IMR-90 (cell line): ENCODE data around the gene SLAMF7. TPM values are rescaled to one million over a fixed set of nuclear protein-coding genes. Genes with fewer than 3 reads are reported as not detected.

ENCODE experiments used
- ATAC-seq: fragments of 200-7000 bp; cut with Tn5 transposase; 2 replicates; pipeline ENCODE4 v1.9.1; 2020; ENCODE audit warnings: low read depth, mild to moderate bottlenecking, moderate library complexity
- BruUV-seq: library from RNA; stranded (reverse); fragments of 400-500 nt; replicated peaks from 2 replicates; lab custom pipeline; 2021; lab: Mats Ljungman, UMichigan
- CTCF ChIA-PET: fragments of 300-600 bp; formaldehyde crosslinking; extraction: SDS; loops from one replicate; lab custom pipeline; 2021; ENCODE audit warnings: antibody characterized with exemption; lab: Yijun Ruan, JAX
- POLR2A ChIA-PET: fragments of 300-600 bp; sonication (Branson Sonifier 250); formaldehyde crosslinking; loops from one replicate; lab custom pipeline; 2022; ENCODE audit warnings: antibody characterized with exemption; ENCODE audit not compliant: unreplicated experiment; lab: Charles Lee
- DNase-seq: peaks from one replicate; pipeline ENCODE4 v3.0.0; 2013
- H2AFZ ChIP-seq: replicated peaks from 2 replicates; pipeline ENCODE3; 2013; ENCODE audit warnings: low read length, mild to moderate bottlenecking; ENCODE audit not compliant: poor library complexity
- H2AK5ac ChIP-seq: 2 replicates; pipeline ENCODE4 v1.6.1; 2013; ENCODE audit warnings: low read depth, low read length, inconsistent platforms
- H2AK9ac ChIP-seq: replicated peaks from 2 replicates; pipeline ENCODE3; 2013; ENCODE audit warnings: mild to moderate bottlenecking, low read depth, low read length, moderate library complexity; ENCODE audit not compliant: poor library complexity
- H2BK120ac ChIP-seq: 2 replicates; pipeline ENCODE4 v1.6.1; 2013; ENCODE audit warnings: low read depth, low read length, inconsistent platforms
- H2BK15ac ChIP-seq: 3 replicates; pipeline ENCODE4 v1.6.1; 2013; ENCODE audit warnings: low read depth, low read length, inconsistent platforms
- H2BK20ac ChIP-seq: 2 replicates; pipeline ENCODE4 v1.6.1; 2013; ENCODE audit warnings: low read depth, mild to moderate bottlenecking, inconsistent platforms, low read length, moderate library complexity
- H2BK5ac ChIP-seq: 2 replicates; pipeline ENCODE4 v1.6.1; 2013; ENCODE audit warnings: mild to moderate bottlenecking, low read depth, low read length, inconsistent platforms; ENCODE audit not compliant: poor library complexity, severe bottlenecking
- H3K14ac ChIP-seq: replicated peaks from 2 replicates; pipeline ENCODE4 v1.6.1; 2013; ENCODE audit warnings: low read depth, low read length, inconsistent platforms
- H3K18ac ChIP-seq: 2 replicates; pipeline ENCODE4 v1.6.1; 2013; ENCODE audit warnings: low read depth, low read length, control low read depth
- H3K23ac ChIP-seq: 2 replicates; pipeline ENCODE4 v1.6.1; 2013; ENCODE audit warnings: low read depth, low read length, inconsistent platforms
- H3K27ac ChIP-seq: 2 replicates; pipeline ENCODE4 v1.5.1; 2013; ENCODE audit warnings: mild to moderate bottlenecking, control low read depth, low read length; ENCODE audit not compliant: insufficient read depth
- H3K27me3 ChIP-seq: 2 replicates; pipeline ENCODE4 v1.6.1; 2013; ENCODE audit warnings: low read length; ENCODE audit not compliant: control insufficient read depth, insufficient read depth
- H3K36me3 ChIP-seq: 2 replicates; pipeline ENCODE4 v1.6.1; 2013; ENCODE audit warnings: low read length, mixed read lengths; ENCODE audit not compliant: control insufficient read depth, insufficient read depth
- H3K4ac ChIP-seq: 2 replicates; pipeline ENCODE4 v1.6.1; 2013; ENCODE audit warnings: low read depth, low read length, inconsistent platforms
- H3K4me1 ChIP-seq: 2 replicates; pipeline ENCODE4 v1.6.1; 2013; ENCODE audit warnings: low read length, mixed read lengths; ENCODE audit not compliant: control insufficient read depth, insufficient read depth
- H3K4me2 ChIP-seq: 2 replicates; pipeline ENCODE4 v1.6.1; 2013; ENCODE audit warnings: low read depth, mild to moderate bottlenecking, control low read depth, low read length, moderate library complexity
- H3K4me3 ChIP-seq: 2 replicates; pipeline ENCODE4 v1.5.1; 2013; ENCODE audit warnings: low read depth, mild to moderate bottlenecking, control low read depth, low read length, moderate library complexity; ENCODE audit not compliant: insufficient read depth
- H3K56ac ChIP-seq: 2 replicates; pipeline ENCODE4 v1.6.1; 2013; ENCODE audit warnings: low read length, inconsistent platforms; ENCODE audit not compliant: insufficient read depth; ENCODE audit errors: extremely low read depth
- H3K79me1 ChIP-seq, 2 experiments: 2 replicates each; pipeline ENCODE4 v1.6.1; 2013; ENCODE audit warnings: low read length in 2 of 2, inconsistent platforms in 1 of 2, low read depth in 1 of 2
- H3K9ac ChIP-seq: 2 replicates; pipeline ENCODE4 v1.6.1; 2013; ENCODE audit warnings: low read depth, low read length, control low read depth
- H3K9me1 ChIP-seq: 2 replicates; pipeline ENCODE4 v1.6.1; 2013; ENCODE audit warnings: low read length, inconsistent platforms; ENCODE audit not compliant: insufficient read depth
- H3K9me3 ChIP-seq: 2 replicates; pipeline ENCODE4 v1.6.1; 2013; ENCODE audit warnings: low read length; ENCODE audit not compliant: control insufficient read depth, insufficient read depth
- H4K20me1 ChIP-seq: 2 replicates; pipeline ENCODE4 v1.6.1; 2013; ENCODE audit warnings: low read length, inconsistent platforms; ENCODE audit not compliant: insufficient read depth
- H4K5ac ChIP-seq: 2 replicates; pipeline ENCODE4 v1.6.1; 2013; ENCODE audit warnings: mild to moderate bottlenecking, low read depth, low read length, control low read depth
- H4K8ac ChIP-seq, 2 experiments: 2 replicates each; pipeline ENCODE4 v1.6.1; 2013; ENCODE audit warnings: low read depth in 2 of 2, low read length in 2 of 2, control low read depth in 1 of 2, inconsistent platforms in 1 of 2
- H4K91ac ChIP-seq: 2 replicates; pipeline ENCODE4 v1.6.1; 2013; ENCODE audit warnings: low read depth, low read length, inconsistent platforms; ENCODE audit not compliant: insufficient read depth
- BHLHE40 ChIP-seq: fragments of 150-350 bp; IDR thresholded peaks from 2 replicates; pipeline ENCODE4 v1.6.1; 2016; ENCODE audit warnings: mild to moderate bottlenecking, low read depth, low read length
- CEBPB ChIP-seq: IDR thresholded peaks from 2 replicates; pipeline ENCODE4 v1.6.1; 2012; ENCODE audit warnings: low read depth, low read length, improper control_type of control experiment
- CHD1 ChIP-seq: IDR thresholded peaks from 2 replicates; pipeline ENCODE4 v1.6.1; 2012; ENCODE audit warnings: low read depth, low read length, improper control_type of control experiment
- CTCF ChIP-seq: conservative IDR thresholded peaks from 2 replicates; pipeline ENCODE4 v1.5.1; 2012; ENCODE audit warnings: mild to moderate bottlenecking, low read depth, low read length, improper control_type of control experiment
- ELK1 ChIP-seq: fragments of 150-350 bp; IDR thresholded peaks from 2 replicates; pipeline ENCODE4 v1.6.1; 2016; ENCODE audit warnings: low read depth, mild to moderate bottlenecking, low read length, moderate library complexity, borderline replicate concordance
- FOS ChIP-seq: fragments of 150-350 bp; IDR thresholded peaks from 2 replicates; pipeline ENCODE4 v1.6.1; 2016; ENCODE audit warnings: low read depth, low read length
- MAFK ChIP-seq: IDR thresholded peaks from 2 replicates; pipeline ENCODE4 v1.6.1; 2012; ENCODE audit warnings: low read depth, low read length, improper control_type of control experiment
- MAZ ChIP-seq: IDR thresholded peaks from 2 replicates; pipeline ENCODE4 v1.6.1; 2012; ENCODE audit warnings: low read depth, mild to moderate bottlenecking, low read length, improper control_type of control experiment, moderate library complexity, borderline replicate concordance
- MXI1 ChIP-seq: IDR thresholded peaks from 2 replicates; pipeline ENCODE4 v1.6.1; 2012; ENCODE audit warnings: low read depth, mild to moderate bottlenecking, low read length, moderate library complexity, borderline replicate concordance
- NFE2L2 ChIP-seq: fragments of 150-350 bp; IDR thresholded peaks from 2 replicates; pipeline ENCODE4 v1.6.1; 2016; ENCODE audit warnings: low read depth, mild to moderate bottlenecking, low read length
- POLR2A ChIP-seq: IDR thresholded peaks from 2 replicates; pipeline ENCODE4 v1.6.1; 2012; ENCODE audit warnings: mild to moderate bottlenecking, low read depth, low read length
- RAD21 ChIP-seq: IDR thresholded peaks from 2 replicates; pipeline ENCODE4 v1.6.1; 2012; ENCODE audit warnings: low read length, improper control_type of control experiment
- RCOR1 ChIP-seq: IDR thresholded peaks from 2 replicates; pipeline ENCODE4 v1.6.1; 2012; ENCODE audit warnings: mild to moderate bottlenecking, low read length, improper control_type of control experiment; ENCODE audit not compliant: insufficient replicate concordance
- SMC3 ChIP-seq: fragments of 150-350 bp; IDR thresholded peaks from 2 replicates; pipeline ENCODE4 v1.6.1; 2016; ENCODE audit warnings: low read depth, mild to moderate bottlenecking, antibody characterized with exemption, low read length, moderate library complexity
- USF2 ChIP-seq: fragments of 150-350 bp; IDR thresholded peaks from 2 replicates; pipeline ENCODE4 v1.6.1; 2017; ENCODE audit warnings: mild to moderate bottlenecking, antibody characterized with exemption, low read length, low read depth
- WGBS, 2 experiments: methylation state at CpG; one replicate each; pipeline versions ENCODE4 v1.1.5 to v1.1.7; 2013; ENCODE audit warnings: missing lambda C conversion rate in 2 of 2; ENCODE audit not compliant: insufficient read length in 1 of 2; ENCODE audit errors: extremely low coverage in 2 of 2; 5-methylcytosine and 5-hydroxymethylcytosine counted together
- dilution Hi-C: fragments of 300-500 bp; cut with HindIII; formaldehyde crosslinking; loops from one replicate; pipeline ENCODE4 v1.14.3; 2018; ENCODE audit warnings: low sequenced_read_pairs; ENCODE audit not compliant: unreplicated experiment
- in situ Hi-C: fragments of 300-500 bp; cut with MboI; formaldehyde crosslinking; loops from 3 replicates; pipeline ENCODE4 v1.14.3; 2019; ENCODE audit warnings: low sequenced_read_pairs, inconsistent platforms, mixed read lengths
- intact Hi-C: fragments of 100-400 bp; cut with micrococcal nuclease; formaldehyde crosslinking; loops from 2 replicates; pipeline ENCODE4 v1.10.0; 2022
- polyA plus RNA-seq, 3 experiments: library from polyadenylated mRNA; depleted of rRNA; stranded (reverse); fragments of >200 nt; gene quantifications; 2 replicates each; pipeline ENCODE4 v1.2.3, GENCODE V29; 2012; ENCODE audit warnings: low replicate concordance in 1 of 3
- total RNA-seq: library from RNA; depleted of rRNA; stranded (reverse); fragments of >200 nt; gene quantifications from 2 replicates; pipeline ENCODE4 v1.2.3, GENCODE V29; 2012

The SLAMF7 gene
- total and polyA plus RNA-seq, 2 of the 4 experiments (the other 2 are of a cell fraction): not detected

GRCh38 chr1:160742428-160743127, 3.5 kb downstream of the SLAMF7 start:
- DNase-seq: no peak
- no TSS peak for BruUV-seq

More at GRCh38 chr1:160742428-160743127, 3.5 kb downstream of the SLAMF7 start:
- no peaks in the 10 kb centered on the region for H3K9me1 ChIP-seq
- H3K9ac ChIP-seq: no peak overlapping the region
- no peak overlapping the region for H3K4ac ChIP-seq
- H3K14ac ChIP-seq: no peak overlapping the region
- no peak overlapping the region for H3K23ac ChIP-seq
- no peak overlapping the region for H4K91ac ChIP-seq
- H3K18ac ChIP-seq: no peak overlapping the region
- no peak overlapping the region for H2BK5ac ChIP-seq
- H3K9me3 ChIP-seq: no peaks in the 10 kb centered on the region
- no peak overlapping the region for H3K27ac ChIP-seq
- ChIA-PET POLR2A (no interaction called here), CTCF (no interaction called here)
- H3K56ac ChIP-seq: no peak overlapping the region
- no peak overlapping the region for H2BK20ac ChIP-seq
- intact Hi-C loops: no loop called here
- H3K4me2 ChIP-seq: no peak overlapping the region
- in situ Hi-C loops: no loop called here
- no peak for ATAC-seq
- no peak overlapping the region for H3K4me3 ChIP-seq
- no peak overlapping the region for H4K8ac ChIP-seq
- H3K27me3 ChIP-seq: no peaks in the 10 kb centered on the region; the same call in 1 of the 2 replicates
- no peak overlapping the region for H2BK15ac ChIP-seq
- no CpG with 5 or more reads among the region's 8 CpGs for WGBS, 2 experiments
- dilution Hi-C loops: no loop called here
- H2AFZ ChIP-seq: no peak overlapping the region
- no peak overlapping the region for H2BK120ac ChIP-seq
- TF ChIP-seq RAD21 (no peak), USF2 (no peak), FOS (no peak), BHLHE40 (no peak), MXI1 (no peak), MAFK (no peak), RCOR1 (no peak), ELK1 (no peak), CEBPB (no peak), CTCF (no peak), SMC3 (no peak), NFE2L2 (no peak), CHD1 (no peak), POLR2A (no peak), MAZ (no peak)
- H3K79me1 ChIP-seq: no peaks in the 10 kb centered on the region
- H2AK5ac ChIP-seq: no peak overlapping the region
- no peaks in the 10 kb centered on the region for H3K36me3 ChIP-seq
- no peak overlapping the region for H4K5ac ChIP-seq
- no peak overlapping the region for H2AK9ac ChIP-seq
- H3K4me1 ChIP-seq: no peaks in the 10 kb centered on the region
- no peaks in the 10 kb centered on the region for H4K20me1 ChIP-seq
